Measurements from ENCODE around the gene SLC9A9. TPM values are rescaled to one million over a fixed set of nuclear protein-coding genes. Genes with fewer than 3 reads are reported as not detected.

Gene SLC9A9
- total RNA-seq, 1 experiment from 2014 or later: 2.2 TPM

- no peaks in the 10 kb centered on the region for H3K27me3 Mint-ChIP-seq (ENCODE audit: insufficient read depth, unreplicated experiment)
- H3K27ac Mint-ChIP-seq (ENCODE audit: low read depth, unreplicated experiment): no peak overlapping the region
- no TSS peak for BruUV-seq (replicated peaks)
- H3K4me1 Mint-ChIP-seq (ENCODE audit: insufficient read depth, unreplicated experiment): no peaks in the 10 kb centered on the region
- no peaks in the 10 kb centered on the region for H3K9me3 Mint-ChIP-seq (ENCODE audit: unreplicated experiment)
- TF ChIP-seq, protein P1, sequence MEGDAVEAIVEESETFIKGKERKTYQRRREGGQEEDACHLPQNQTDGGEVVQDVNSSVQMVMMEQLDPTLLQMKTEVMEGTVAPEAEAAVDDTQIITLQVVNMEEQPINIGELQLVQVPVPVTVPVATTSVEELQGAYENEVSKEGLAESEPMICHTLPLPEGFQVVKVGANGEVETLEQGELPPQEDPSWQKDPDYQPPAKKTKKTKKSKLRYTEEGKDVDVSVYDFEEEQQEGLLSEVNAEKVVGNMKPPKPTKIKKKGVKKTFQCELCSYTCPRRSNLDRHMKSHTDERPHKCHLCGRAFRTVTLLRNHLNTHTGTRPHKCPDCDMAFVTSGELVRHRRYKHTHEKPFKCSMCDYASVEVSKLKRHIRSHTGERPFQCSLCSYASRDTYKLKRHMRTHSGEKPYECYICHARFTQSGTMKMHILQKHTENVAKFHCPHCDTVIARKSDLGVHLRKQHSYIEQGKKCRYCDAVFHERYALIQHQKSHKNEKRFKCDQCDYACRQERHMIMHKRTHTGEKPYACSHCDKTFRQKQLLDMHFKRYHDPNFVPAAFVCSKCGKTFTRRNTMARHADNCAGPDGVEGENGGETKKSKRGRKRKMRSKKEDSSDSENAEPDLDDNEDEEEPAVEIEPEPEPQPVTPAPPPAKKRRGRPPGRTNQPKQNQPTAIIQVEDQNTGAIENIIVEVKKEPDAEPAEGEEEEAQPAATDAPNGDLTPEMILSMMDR (IDR thresholded peaks at IDR 0.05; ENCODE audit: unreplicated experiment): no peak
- intact Hi-C loops (cut with micrococcal nuclease): no loop called here
- POLR2A ChIA-PET: no interaction called here
- CTCF ChIA-PET: interaction anchor here (0.5 to 1.4 kb wide), 4 partner anchors 14 to 723 kb away, joined by 3 to 4 read pairs (median 3); no protein-coding TSS in a partner anchor
- no peak overlapping the region for H3K4me3 Mint-ChIP-seq (ENCODE audit: unreplicated experiment)
- DNase-seq (ENCODE audit: unreplicated experiment): no peak
- no peaks in the 10 kb centered on the region for H3K36me3 Mint-ChIP-seq (ENCODE audit: insufficient read depth, unreplicated experiment)
Measured at GRCh38 chr3:143707848-143708247, 140.4 kb downstream of the SLC9A9 start.

- no peaks in the 10 kb centered on the region for H3K9me3 Mint-ChIP-seq (ENCODE audit: unreplicated experiment)
- BruUV-seq (replicated peaks): no TSS peak
- ChIA-PET CTCF (no interaction called here), POLR2A (no interaction called here)
- H3K27me3 Mint-ChIP-seq (ENCODE audit: insufficient read depth, unreplicated experiment): no peaks in the 10 kb centered on the region
- H3K27ac Mint-ChIP-seq (ENCODE audit: low read depth, unreplicated experiment): no peak overlapping the region
- DNase-seq (ENCODE audit: unreplicated experiment): no peak
- H3K4me3 Mint-ChIP-seq (ENCODE audit: unreplicated experiment): no peak overlapping the region
- no peaks in the 10 kb centered on the region for H3K36me3 Mint-ChIP-seq (ENCODE audit: insufficient read depth, unreplicated experiment)
- intact Hi-C loops (cut with micrococcal nuclease): no loop called here
- no peaks in the 10 kb centered on the region for H3K4me1 Mint-ChIP-seq (ENCODE audit: insufficient read depth, unreplicated experiment)
- TF ChIP-seq, protein P1 (IDR thresholded peaks at IDR 0.05; ENCODE audit: unreplicated experiment): no peak
Measured at GRCh38 chr3:143700431-143700975, 147.8 kb downstream of the SLC9A9 start.

DNA sequence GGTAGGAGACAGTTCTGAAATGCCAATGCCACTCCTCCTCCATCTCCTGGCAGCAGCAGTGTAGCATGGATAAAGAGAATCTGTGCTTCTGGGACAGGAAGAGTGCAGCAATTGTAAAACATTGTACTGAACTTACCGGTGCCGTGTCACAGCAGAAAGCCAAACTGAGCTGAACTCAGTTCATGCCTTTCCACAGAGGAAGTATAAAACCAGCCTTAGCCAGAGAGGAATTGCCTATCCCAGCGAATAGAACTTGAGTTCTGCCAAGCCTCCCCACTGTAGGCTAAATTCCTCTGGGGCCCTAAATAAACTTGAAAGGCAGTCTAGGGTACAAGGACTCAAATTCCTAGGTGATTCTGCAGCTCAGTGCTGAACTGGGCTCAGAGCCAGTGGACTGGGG lies 148.8 kb downstream of the SLC9A9 start:
- intact Hi-C loops (cut with micrococcal nuclease): no loop called here
- Mint-ChIP-seq H3K4me3 (ENCODE audit: unreplicated experiment) (no peak overlapping the region), H3K9me3 (ENCODE audit: unreplicated experiment) (no peaks in the 10 kb centered on the region), H3K4me1 (ENCODE audit: insufficient read depth, unreplicated experiment) (no peaks in the 10 kb centered on the region), H3K36me3 (ENCODE audit: insufficient read depth, unreplicated experiment) (no peaks in the 10 kb centered on the region), H3K27ac (ENCODE audit: low read depth, unreplicated experiment) (no peak overlapping the region), H3K27me3 (ENCODE audit: insufficient read depth, unreplicated experiment) (no peaks in the 10 kb centered on the region)
- ChIA-PET CTCF (no interaction called here), POLR2A (no interaction called here)
- TF ChIP-seq, protein P1 (IDR thresholded peaks at IDR 0.05; ENCODE audit: unreplicated experiment): no peak
- no peak for DNase-seq (ENCODE audit: unreplicated experiment)
- BruUV-seq (replicated peaks): no TSS peak

GRCh38 chr3:143698682-143699303 lies 149.5 kb downstream of the SLC9A9 start:
- intact Hi-C loops (cut with micrococcal nuclease): no loop called here
- no peaks in the 10 kb centered on the region for H3K4me1 Mint-ChIP-seq (ENCODE audit: insufficient read depth, unreplicated experiment)
- H3K27ac Mint-ChIP-seq (ENCODE audit: low read depth, unreplicated experiment): no peak overlapping the region
- no peaks in the 10 kb centered on the region for H3K36me3 Mint-ChIP-seq (ENCODE audit: insufficient read depth, unreplicated experiment)
- ChIA-PET POLR2A (no interaction called here), CTCF (interaction anchor here (0.6 to 1.3 kb wide), 2 partner anchors 10 to 526 kb away, joined by 3 to 4 read pairs; no protein-coding TSS in a partner anchor)
- H3K4me3 Mint-ChIP-seq (ENCODE audit: unreplicated experiment): no peak overlapping the region
- TF ChIP-seq, protein P1 (IDR thresholded peaks at IDR 0.05; ENCODE audit: unreplicated experiment): no peak
- H3K9me3 Mint-ChIP-seq (ENCODE audit: unreplicated experiment): no peaks in the 10 kb centered on the region
- H3K27me3 Mint-ChIP-seq (ENCODE audit: insufficient read depth, unreplicated experiment): no peaks in the 10 kb centered on the region
- no TSS peak for BruUV-seq (replicated peaks)
- DNase-seq (ENCODE audit: unreplicated experiment): no peak

All from MCF 10A (cell line).